HCT116 (cell line): ENCODE measurements around the gene TMC3. TPM values are rescaled to one million over a fixed set of nuclear protein-coding genes. Genes with fewer than 3 reads are reported as not detected.

ENCODE experiments used
- ATAC-seq: fragments of 200-7000 bp; cut with Tn5 transposase; 2 replicates; pipeline ENCODE4 v1.9.1; 2020; ENCODE audit warnings: mild to moderate bottlenecking, moderate library complexity
- BruUV-seq: library from RNA; stranded (reverse); fragments of 400-500 nt; replicated peaks from 2 replicates; lab custom pipeline; 2021; lab: Mats Ljungman, UMichigan
- CTCF ChIA-PET: fragments of 300-600 bp; sonication (Branson Sonifier 250); formaldehyde crosslinking; loops from one replicate; lab custom pipeline; 2021; ENCODE audit warnings: antibody characterized with exemption; lab: Charles Lee
- POLR2A ChIA-PET: fragments of 300-600, 350-600 bp; sonication (Branson Sonifier 250); formaldehyde crosslinking; loops from one replicate; lab custom pipeline; 2021; ENCODE audit warnings: antibody characterized with exemption; lab: Charles Lee
- RAD21 ChIA-PET, 2 experiments: fragments of 300-600 bp; sonication (Branson Sonifier 250); formaldehyde crosslinking; loops; one replicate each; lab custom pipeline; 2023; ENCODE audit warnings: low total read pairs in 2 of 2; ENCODE audit not compliant: uncharacterized antibody in 2 of 2, unreplicated experiment in 2 of 2, low non-redundant PET in 1 of 2; lab: Charles Lee
- DNase-seq: peaks from one replicate; pipeline ENCODE4 v3.0.0-alpha.2; 2010; ENCODE audit warnings: low read depth, low spot score
- H2AFZ ChIP-seq: fragments of 200-600 bp; shearing (Covaris generic), sonication (generic); 2 replicates; pipeline ENCODE4 v1.6.1; 2017; ENCODE audit warnings: low read depth, mixed run types, mixed read lengths, antibody characterized with exemption, low read length; ENCODE audit not compliant: poor library complexity, severe bottlenecking
- H3K27ac ChIP-seq: 2 replicates; pipeline ENCODE4 v1.5.1; 2012; ENCODE audit warnings: low read depth, low read length
- H3K27me3 ChIP-seq: fragments of 200-600 bp; sonication (generic); 2 replicates; pipeline ENCODE4 v1.6.1; 2016; ENCODE audit warnings: mixed run types, low read length, mixed read lengths; ENCODE audit not compliant: insufficient read depth
- H3K36me3 ChIP-seq, 2 experiments: fragments of 200-500 bp in 1 of 2; fragments of 200-600 bp in 1 of 2; sonication (Bioruptor generic) in 1 of 2; sonication (generic) in 1 of 2; 2 replicates each; pipeline versions ENCODE4 v1.5.1 to v1.6.1; 2014 to 2016; ENCODE audit warnings: low read length in 2 of 2, inconsistent platforms in 1 of 2, mixed read lengths in 1 of 2, mixed run types in 1 of 2; ENCODE audit not compliant: insufficient read depth in 2 of 2, control insufficient read depth in 1 of 2
- H3K4me1 ChIP-seq, 2 experiments: fragments of 200-600 bp in 1 of 2; sonication (generic) in 1 of 2; 2 replicates each; pipeline versions ENCODE4 v1.5.1 to v1.6.1; 2012 to 2017; ENCODE audit warnings: low read length in 2 of 2, inconsistent platforms in 1 of 2, mild to moderate bottlenecking in 1 of 2, mixed read lengths in 1 of 2, mixed run types in 1 of 2, moderate library complexity in 1 of 2; ENCODE audit not compliant: insufficient read depth in 2 of 2, control insufficient read depth in 1 of 2
- H3K4me2 ChIP-seq: fragments of 200-600 bp; sonication (generic); 2 replicates; pipeline ENCODE4 v1.6.1; 2017; ENCODE audit warnings: mixed run types, low read length, mixed read lengths
- H3K4me3 ChIP-seq, 2 experiments: fragments of 200-600 bp in 1 of 2; sonication (generic) in 1 of 2; replicated peaks in 1 of 2; 2 replicates each; pipeline ENCODE4 v1.5.1; 2011 to 2016; ENCODE audit warnings: low read length in 2 of 2, control low read depth in 1 of 2, low read depth in 1 of 2, mild to moderate bottlenecking in 1 of 2, mixed read lengths in 1 of 2, mixed run types in 1 of 2
- H3K79me2 ChIP-seq: fragments of 200-600 bp; sonication (generic); 2 replicates; pipeline ENCODE4 v1.6.1; 2017; ENCODE audit warnings: mild to moderate bottlenecking, mixed run types, low read length, moderate library complexity, mixed read lengths; ENCODE audit not compliant: insufficient read depth
- H3K9ac ChIP-seq: fragments of 200-600 bp; sonication (generic); 2 replicates; pipeline ENCODE4 v1.6.1; 2016; ENCODE audit warnings: low read length, mixed read lengths
- H3K9me2 ChIP-seq: fragments of 200-600 bp; sonication (generic), shearing (Covaris generic); 2 replicates; pipeline ENCODE4 v1.6.1; 2017; ENCODE audit warnings: mixed run types, mild to moderate bottlenecking, moderate library complexity; ENCODE audit not compliant: insufficient read depth
- H3K9me3 ChIP-seq, 2 experiments: fragments of 200-500 bp in 1 of 2; fragments of 200-600 bp in 1 of 2; sonication (Bioruptor generic) in 1 of 2; sonication (generic) in 1 of 2; 2 replicates each; pipeline ENCODE4 v1.6.1; 2014 to 2017; ENCODE audit warnings: low read length in 2 of 2, mixed read lengths in 2 of 2, inconsistent platforms in 1 of 2, low read depth in 1 of 2, mild to moderate bottlenecking in 1 of 2, mixed run types in 1 of 2, moderate library complexity in 1 of 2; ENCODE audit not compliant: control insufficient read depth in 1 of 2, insufficient read depth in 1 of 2
- H4K20me1 ChIP-seq: fragments of 200-600 bp; sonication (generic), shearing (Covaris generic); 2 replicates; pipeline ENCODE4 v1.6.1; 2017; ENCODE audit warnings: mixed run types, mild to moderate bottlenecking, moderate library complexity; ENCODE audit not compliant: insufficient read depth
- CBX3 ChIP-seq: IDR thresholded peaks from 2 replicates; pipeline ENCODE4 v1.6.1; 2012; ENCODE audit warnings: low read depth
- CEBPB ChIP-seq: IDR thresholded peaks from 2 replicates; pipeline ENCODE4 v1.6.1; 2012; ENCODE audit warnings: low read depth
- EGR1 ChIP-seq: IDR thresholded peaks from 2 replicates; pipeline ENCODE4 v1.6.1; 2012; ENCODE audit warnings: low read depth
- ELF1 ChIP-seq: IDR thresholded peaks from 2 replicates; pipeline ENCODE4 v1.6.1; 2012; ENCODE audit warnings: low read depth, borderline replicate concordance
- FOSL1 ChIP-seq: IDR thresholded peaks from 2 replicates; pipeline ENCODE4 v1.6.1; 2012; ENCODE audit warnings: low read depth
- JUND ChIP-seq: IDR thresholded peaks from 2 replicates; pipeline ENCODE4 v1.6.1; 2012
- POLR2A ChIP-seq: IDR thresholded peaks from 2 replicates; pipeline ENCODE4 v1.7.0; 2011; ENCODE audit warnings: borderline replicate concordance; ENCODE audit not compliant: insufficient read depth, insufficient read length; ENCODE audit errors: extremely low read depth
- RAD21 ChIP-seq: IDR thresholded peaks from 2 replicates; pipeline ENCODE4 v1.6.1; 2012; ENCODE audit warnings: low read depth, mild to moderate bottlenecking
- SP1 ChIP-seq: IDR thresholded peaks from 2 replicates; pipeline ENCODE4 v1.6.1; 2012; ENCODE audit warnings: low read depth
- SRF ChIP-seq: IDR thresholded peaks from 2 replicates; pipeline ENCODE4 v1.6.1; 2012; ENCODE audit warnings: low read depth
- TCF7L2 ChIP-seq: IDR thresholded peaks from 2 replicates; pipeline ENCODE4 v1.7.0; 2011; ENCODE audit warnings: borderline replicate concordance, inconsistent platforms; ENCODE audit not compliant: insufficient read depth, insufficient read length; ENCODE audit errors: extremely low read depth
- YY1 ChIP-seq: IDR thresholded peaks from 2 replicates; pipeline ENCODE4 v1.6.1; 2011; ENCODE audit warnings: low read length, low read depth, moderate library complexity, mild to moderate bottlenecking; ENCODE audit not compliant: insufficient replicate concordance; ENCODE audit errors: extremely low read depth
- ZNF274 ChIP-seq: fragments of 200-500 bp; sonication (Bioruptor generic); IDR thresholded peaks from 2 replicates; pipeline ENCODE4 v1.6.1; 2014; ENCODE audit warnings: mild to moderate bottlenecking, low read depth, low read length, inconsistent platforms
- intact Hi-C: fragments of 100-400 bp; cut with micrococcal nuclease; formaldehyde crosslinking; loops from 2 replicates; pipeline ENCODE4 v1.10.0; 2022
- total RNA-seq: library from RNA; stranded (reverse); gene quantifications from one replicate; pipeline ENCODE4 v1.2.1, GENCODE V29; 2021; ENCODE audit not compliant: unreplicated experiment
- TF ChIP-seq, protein P1 (sequence below): IDR thresholded peaks from 2 replicates; pipeline ENCODE4 v1.6.1; 2011; ENCODE audit warnings: mild to moderate bottlenecking, low read length, moderate library complexity; ENCODE audit not compliant: insufficient replicate concordance; ENCODE audit errors: extremely low read depth
- TF ChIP-seq, protein P2 (sequence below), 3 experiments: fragments of 200-600 bp in 1 of 3; sonication (generic) in 1 of 3; IDR thresholded peaks in 2 of 3; conservative IDR thresholded peaks in 1 of 3; 2 replicates each; pipeline ENCODE4 v1.5.1; 2012 to 2017; ENCODE audit warnings: low read depth in 2 of 3, low read length in 2 of 3, antibody characterized with exemption in 1 of 3, borderline replicate concordance in 1 of 3, control low read depth in 1 of 3, mild to moderate bottlenecking in 1 of 3, mixed read lengths in 1 of 3, mixed run types in 1 of 3, moderate library complexity in 1 of 3; ENCODE audit not compliant: insufficient read depth in 1 of 3
- TF ChIP-seq, protein P3 (sequence below): IDR thresholded peaks from 2 replicates; pipeline ENCODE4 v1.6.1; 2012

TMC3 gene
- total RNA-seq, 1 experiment from 2014 or later = not detected

DNA sequence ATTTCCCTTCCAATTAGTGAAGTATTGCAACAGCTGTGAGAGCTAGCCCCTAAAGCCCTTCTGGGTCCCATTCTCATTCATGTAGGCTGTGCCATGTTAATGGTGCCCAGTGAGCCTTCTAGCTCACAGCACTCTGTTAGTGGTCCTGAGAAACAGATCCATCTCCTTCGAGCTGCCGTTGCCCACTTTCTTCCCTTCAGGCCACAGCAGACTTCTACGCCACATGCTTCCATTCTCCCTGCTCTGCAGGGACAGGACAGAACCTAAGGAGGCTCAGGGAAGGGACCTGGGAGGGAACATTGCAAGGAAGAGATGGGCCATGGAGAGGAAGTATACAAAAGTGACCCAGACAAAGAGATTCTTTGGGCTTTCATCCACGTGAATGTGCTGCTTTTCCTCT is 38.4 kb downstream of the TMC3 start:
- CTCF ChIA-PET = interaction anchor here (1.2 kb wide), 1 partner anchor 180 kb away, joined by 3 read pairs; no protein-coding TSS in a partner anchor
- POLR2A ChIA-PET = interaction anchor here (1.4 kb wide), 1 partner anchor 12 kb away, joined by 5 read pairs; the partner anchor contains the start of gene STARD5
- no TSS peak for BruUV-seq

DNA sequence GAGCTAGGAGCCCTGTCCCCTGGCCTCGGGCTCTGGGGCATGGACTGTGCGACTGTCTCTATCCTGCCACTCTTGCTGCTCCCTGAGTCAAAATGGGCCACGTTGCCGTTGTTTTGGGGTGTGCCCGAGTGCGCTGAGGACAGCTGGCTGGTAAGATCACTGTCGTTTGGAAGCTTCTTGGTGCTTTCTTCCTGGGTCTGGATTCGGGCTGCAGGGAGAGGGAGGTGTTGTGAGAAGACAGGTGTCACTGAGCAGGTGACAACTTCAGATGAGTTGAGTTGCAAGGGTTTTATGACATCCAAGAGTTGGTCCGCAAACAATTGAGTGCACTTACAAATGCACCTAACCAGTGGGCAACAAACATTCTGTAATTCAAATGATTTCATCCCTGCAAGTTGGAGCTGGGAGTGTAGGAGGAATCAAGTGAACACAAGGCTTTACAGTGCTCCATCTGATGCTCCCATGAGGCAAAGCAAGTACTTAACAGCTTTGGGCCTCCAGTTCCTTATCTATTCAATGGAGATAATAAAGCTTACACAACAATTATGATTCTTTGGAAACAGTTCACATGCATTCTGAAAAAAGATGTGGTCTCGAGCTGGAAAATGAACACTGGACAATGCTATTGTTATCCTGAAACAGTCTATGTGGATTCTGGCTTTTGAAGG is 39.1 kb downstream of the TMC3 start:
- CTCF ChIA-PET = interaction anchor here (1.2 kb wide), 1 partner anchor 179 kb away, joined by 3 read pairs; no protein-coding TSS in a partner anchor
- ATAC-seq = no peak
- Histone ChIP-seq H3K4me1 (peaks cover 15 to 16% of the 10 kb centered on the region in 2 experiments), H2AFZ (no peak overlapping the region), H3K79me2 (no peaks in the 10 kb centered on the region), H3K27me3 (no peaks in the 10 kb centered on the region), H3K4me3 (no peak overlapping the region), H3K9ac (no peak overlapping the region), H3K9me3 (no peaks in the 10 kb centered on the region), H3K4me2 (no peak overlapping the region), H3K27ac (no peak overlapping the region), H3K36me3 (no peaks in the 10 kb centered on the region), H3K9me2 (no peaks in the 10 kb centered on the region), H4K20me1 (no peaks in the 10 kb centered on the region)
- BruUV-seq = no TSS peak
- POLR2A ChIA-PET = interaction anchor here (1.4 kb wide), 1 partner anchor 11 kb away, joined by 5 read pairs; the partner anchor contains the start of gene STARD5
- intact Hi-C loops = no loop called here
- RAD21 ChIA-PET = no interaction called here
- no peak for DNase-seq
- TF ChIP-seq SP1 = no peak
- no peak for TF ChIP-seq JUND
- TF ChIP-seq, protein P1, sequence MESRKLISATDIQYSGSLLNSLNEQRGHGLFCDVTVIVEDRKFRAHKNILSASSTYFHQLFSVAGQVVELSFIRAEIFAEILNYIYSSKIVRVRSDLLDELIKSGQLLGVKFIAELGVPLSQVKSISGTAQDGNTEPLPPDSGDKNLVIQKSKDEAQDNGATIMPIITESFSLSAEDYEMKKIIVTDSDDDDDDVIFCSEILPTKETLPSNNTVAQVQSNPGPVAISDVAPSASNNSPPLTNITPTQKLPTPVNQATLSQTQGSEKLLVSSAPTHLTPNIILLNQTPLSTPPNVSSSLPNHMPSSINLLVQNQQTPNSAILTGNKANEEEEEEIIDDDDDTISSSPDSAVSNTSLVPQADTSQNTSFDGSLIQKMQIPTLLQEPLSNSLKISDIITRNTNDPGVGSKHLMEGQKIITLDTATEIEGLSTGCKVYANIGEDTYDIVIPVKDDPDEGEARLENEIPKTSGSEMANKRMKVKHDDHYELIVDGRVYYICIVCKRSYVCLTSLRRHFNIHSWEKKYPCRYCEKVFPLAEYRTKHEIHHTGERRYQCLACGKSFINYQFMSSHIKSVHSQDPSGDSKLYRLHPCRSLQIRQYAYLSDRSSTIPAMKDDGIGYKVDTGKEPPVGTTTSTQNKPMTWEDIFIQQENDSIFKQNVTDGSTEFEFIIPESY = no peak
- TF ChIP-seq EGR1 = no peak
- no peak for TF ChIP-seq POLR2A
- TF ChIP-seq CBX3 = no peak
- TF ChIP-seq, protein P2, sequence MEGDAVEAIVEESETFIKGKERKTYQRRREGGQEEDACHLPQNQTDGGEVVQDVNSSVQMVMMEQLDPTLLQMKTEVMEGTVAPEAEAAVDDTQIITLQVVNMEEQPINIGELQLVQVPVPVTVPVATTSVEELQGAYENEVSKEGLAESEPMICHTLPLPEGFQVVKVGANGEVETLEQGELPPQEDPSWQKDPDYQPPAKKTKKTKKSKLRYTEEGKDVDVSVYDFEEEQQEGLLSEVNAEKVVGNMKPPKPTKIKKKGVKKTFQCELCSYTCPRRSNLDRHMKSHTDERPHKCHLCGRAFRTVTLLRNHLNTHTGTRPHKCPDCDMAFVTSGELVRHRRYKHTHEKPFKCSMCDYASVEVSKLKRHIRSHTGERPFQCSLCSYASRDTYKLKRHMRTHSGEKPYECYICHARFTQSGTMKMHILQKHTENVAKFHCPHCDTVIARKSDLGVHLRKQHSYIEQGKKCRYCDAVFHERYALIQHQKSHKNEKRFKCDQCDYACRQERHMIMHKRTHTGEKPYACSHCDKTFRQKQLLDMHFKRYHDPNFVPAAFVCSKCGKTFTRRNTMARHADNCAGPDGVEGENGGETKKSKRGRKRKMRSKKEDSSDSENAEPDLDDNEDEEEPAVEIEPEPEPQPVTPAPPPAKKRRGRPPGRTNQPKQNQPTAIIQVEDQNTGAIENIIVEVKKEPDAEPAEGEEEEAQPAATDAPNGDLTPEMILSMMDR (IDR thresholded peaks at IDR 0.05 in 2 of 3, conservative IDR thresholded peaks at IDR 0.05 in 1 of 3; ENCODE audit: borderline replicate concordance in 1 of 3, insufficient read depth in 1 of 3, low read depth in 2 of 3, low read length in 2 of 3) = no peak
- no peak for TF ChIP-seq CEBPB
- no peak for TF ChIP-seq ELF1
- TF ChIP-seq FOSL1 = no peak

More for the DNA sequence above, 38.4 kb downstream of the TMC3 start:
- no peak overlapping the region for H2AFZ ChIP-seq
- no peak for ATAC-seq
- no peaks in the 10 kb centered on the region for H3K9me3 ChIP-seq
- intact Hi-C loops = loop anchor here (1.0 kb wide), 2 partner anchors 60 to 65 kb away; no protein-coding TSS in a partner anchor
- RAD21 ChIA-PET = interaction anchor here in 1 of 2 experiments (1.7 kb wide), 1 partner anchor 61 kb away, joined by 13 read pairs; no protein-coding TSS in a partner anchor
- H3K4me1 ChIP-seq = peaks cover 15 to 16% of the 10 kb centered on the region in 2 experiments
- no peak overlapping the region for H3K27ac ChIP-seq
- no peak overlapping the region for H3K9ac ChIP-seq
- no peak for DNase-seq
- no peaks in the 10 kb centered on the region for H4K20me1 ChIP-seq
- TF ChIP-seq CBX3 (no peak), ZNF274 (no peak), SRF (no peak), TCF7L2 (no peak), RAD21 (no peak), YY1 (no peak), CEBPB (no peak)
- TF ChIP-seq, protein P3, sequence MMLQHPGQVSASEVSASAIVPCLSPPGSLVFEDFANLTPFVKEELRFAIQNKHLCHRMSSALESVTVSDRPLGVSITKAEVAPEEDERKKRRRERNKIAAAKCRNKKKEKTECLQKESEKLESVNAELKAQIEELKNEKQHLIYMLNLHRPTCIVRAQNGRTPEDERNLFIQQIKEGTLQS = no peak
- no peak overlapping the region for H3K4me2 ChIP-seq
- H3K27me3 ChIP-seq = no peaks in the 10 kb centered on the region
- no peaks in the 10 kb centered on the region for H3K36me3 ChIP-seq
- no peak overlapping the region for H3K4me3 ChIP-seq
- H3K79me2 ChIP-seq = no peaks in the 10 kb centered on the region
- no peaks in the 10 kb centered on the region for H3K9me2 ChIP-seq
